H7 (cell line): ENCODE measurements around the gene C14orf39. TPM values are rescaled to one million over a fixed set of nuclear protein-coding genes. Genes with fewer than 3 reads are reported as not detected.
"Not testable (repeated sequence)": the region's sequence is repeated elsewhere in the genome, so short reads cannot be mapped to it uniquely, and the experiment has no call there.

Experiments used
- DNase-seq: peaks from one replicate; pipeline ENCODE4 v3.0.0; 2012
- H3K27me3 ChIP-seq: 2 replicates; pipeline ENCODE4 v1.6.0; 2011; ENCODE audit warnings: mild to moderate bottlenecking, low read length; ENCODE audit not compliant: control insufficient read depth, insufficient read depth
- H3K36me3 ChIP-seq: replicated peaks from 2 replicates; pipeline ENCODE4 v1.5.1; 2011; ENCODE audit warnings: low read length; ENCODE audit not compliant: control insufficient read depth, insufficient read depth
- H3K4me3 ChIP-seq: 2 replicates; pipeline ENCODE4 v1.5.1; 2011; ENCODE audit warnings: low read depth, mild to moderate bottlenecking, control low read depth, low read length, moderate library complexity; ENCODE audit not compliant: insufficient read depth
- total RNA-seq: library from RNA; depleted of rRNA; stranded (reverse); fragments of >200 nt; shearing (Covaris generic); gene quantifications from 2 replicates; pipeline ENCODE4 v1.2.3, GENCODE V29; 2014

The C14orf39 gene
- total RNA-seq, 1 experiment from 2014 or later, result 0.80 TPM

- Histone ChIP-seq H3K36me3 (no peaks in the 10 kb centered on the region), H3K27me3 (peaks cover 100% of the 10 kb centered on the region), H3K4me3 (peak overlapping the region; percentile 34; the same call in 1 of the 2 replicates)
- DNase-seq, result peak; percentile 69
Measured at GRCh38 chr14:60508363-60508706, 22.5 kb upstream of the C14orf39 start.

GRCh38 chr14:60506985-60507829 lies 21.3 kb upstream of the C14orf39 start:
- Histone ChIP-seq H3K36me3 (no peaks in the 10 kb centered on the region), H3K27me3 (peaks cover 98% of the 10 kb centered on the region), H3K4me3 (peak overlapping the region; percentile 20)
- peak; percentile 60 for DNase-seq

GRCh38 chr14:60506462-60506984 lies 20.7 kb upstream of the C14orf39 start:
- H3K4me3 ChIP-seq, result peak overlapping the region; percentile 20; the same call in 1 of the 2 replicates
- peak; percentile 51 for DNase-seq
- no peaks in the 10 kb centered on the region for H3K36me3 ChIP-seq
- H3K27me3 ChIP-seq, result peaks cover 91% of the 10 kb centered on the region

- Histone ChIP-seq H3K4me3 (no peak overlapping the region), H3K27me3 (peaks cover 86% of the 10 kb centered on the region)
- no peak for DNase-seq
Measured at GRCh38 chr14:60506010-60506409, 20.1 kb upstream of the C14orf39 start.

GRCh38 chr14:60505448-60505847 lies 19.6 kb upstream of the C14orf39 start:
- no peak overlapping the region for H3K4me3 ChIP-seq
- DNase-seq, result no peak
- peaks cover 81% of the 10 kb centered on the region for H3K27me3 ChIP-seq

More at GRCh38 chr14:60506010-60506409, 20.1 kb upstream of the C14orf39 start:
- no peaks in the 10 kb centered on the region for H3K36me3 ChIP-seq

GRCh38 chr14:60502541-60502940 lies 16.7 kb upstream of the C14orf39 start:
- DNase-seq, result no peak
- Histone ChIP-seq H3K27me3 (peaks cover 51% of the 10 kb centered on the region), H3K36me3 (no peaks in the 10 kb centered on the region), H3K4me3 (no peak overlapping the region)

More at GRCh38 chr14:60505448-60505847, 19.6 kb upstream of the C14orf39 start:
- no peaks in the 10 kb centered on the region for H3K36me3 ChIP-seq

- H3K27me3 ChIP-seq, result no peaks in the 10 kb centered on the region; the same call in 1 of the 2 replicates
- no peak for DNase-seq
- H3K36me3 ChIP-seq, result no peaks in the 10 kb centered on the region
- no peak overlapping the region for H3K4me3 ChIP-seq
Measured at GRCh38 chr14:60495946-60496345, 10.1 kb upstream of the C14orf39 start.

- no peak for DNase-seq
- Histone ChIP-seq H3K27me3 (peaks cover 19% of the 10 kb centered on the region), H3K36me3 (no peaks in the 10 kb centered on the region), H3K4me3 (no peak overlapping the region)
Measured at GRCh38 chr14:60490270-60490669, 4.4 kb upstream of the C14orf39 start.

- DNase-seq, result peak; percentile 11
- Histone ChIP-seq H3K27me3 (peaks cover 25% of the 10 kb centered on the region), H3K4me3 (no peak overlapping the region), H3K36me3 (no peaks in the 10 kb centered on the region)
Measured at GRCh38 chr14:60488175-60488574, 2.3 kb upstream of the C14orf39 start.

- Histone ChIP-seq H3K36me3 (no peaks in the 10 kb centered on the region), H3K4me3 (no peak overlapping the region), H3K27me3 (peaks cover 25% of the 10 kb centered on the region)
- DNase-seq, result no peak
Measured at GRCh38 chr14:60487211-60487610, 1.3 kb upstream of the C14orf39 start.

- Histone ChIP-seq H3K4me3 (peak overlapping the region; percentile 42), H3K27me3 (peaks cover 25% of the 10 kb centered on the region), H3K36me3 (no peaks in the 10 kb centered on the region)
- peak; percentile 36 for DNase-seq
Measured at GRCh38 chr14:60485057-60485597, 736 bp downstream of the C14orf39 start.

- no peaks in the 10 kb centered on the region for H3K36me3 ChIP-seq
- no peak for DNase-seq
- H3K4me3 ChIP-seq, result no peak overlapping the region
- peaks cover 25% of the 10 kb centered on the region for H3K27me3 ChIP-seq
Measured at GRCh38 chr14:60482743-60483142, 3.1 kb downstream of the C14orf39 start.

- not testable (repeated sequence) for H3K27me3 ChIP-seq, H3K4me3 ChIP-seq, DNase-seq, H3K36me3 ChIP-seq
Measured at GRCh38 chr14:60480248-60480647, 5.6 kb downstream of the C14orf39 start.

- Histone ChIP-seq H3K27me3 (no peaks in the 10 kb centered on the region), H3K4me3 (no peak overlapping the region), H3K36me3 (no peaks in the 10 kb centered on the region)
- no peak for DNase-seq
Measured at GRCh38 chr14:60455875-60456274, 30.0 kb downstream of the C14orf39 start.

- H3K27me3 ChIP-seq, result no peaks in the 10 kb centered on the region
- H3K36me3 ChIP-seq, result no peaks in the 10 kb centered on the region
- no peak for DNase-seq
- H3K4me3 ChIP-seq, result no peak overlapping the region
Measured at GRCh38 chr14:60430276-60430675, 55.6 kb downstream of the C14orf39 start.
